H9 (cell line): ENCODE results near the gene TMEM184B. TPM values are rescaled to one million over a fixed set of nuclear protein-coding genes. Genes with fewer than 3 reads are reported as not detected.

ENCODE experiments used
- DNase-seq: peaks from one replicate; pipeline ENCODE4 v3.0.0-alpha.2; 2017
- H2AFZ ChIP-seq: one replicate; pipeline ENCODE4 v1.6.1; 2013; ENCODE audit warnings: mild to moderate bottlenecking, low read length, control low read depth, moderate library complexity
- H2AK5ac ChIP-seq: 2 replicates; pipeline ENCODE4 v1.6.1; 2013; ENCODE audit warnings: low read length, control low read depth, mixed read lengths; ENCODE audit not compliant: insufficient read length
- H2BK120ac ChIP-seq: one replicate; pipeline ENCODE4 v1.6.1; 2013; ENCODE audit warnings: low read depth, mild to moderate bottlenecking, low read length, control low read depth, inconsistent platforms; ENCODE audit not compliant: poor library complexity, severe bottlenecking
- H2BK12ac ChIP-seq: 2 replicates; pipeline ENCODE4 v1.6.1; 2013; ENCODE audit warnings: low read length, control low read depth, mixed read lengths, low read depth; ENCODE audit not compliant: insufficient read length
- H2BK15ac ChIP-seq: 2 replicates; pipeline ENCODE4 v1.6.1; 2013; ENCODE audit warnings: low read depth, low read length, control low read depth
- H2BK20ac ChIP-seq: one replicate; pipeline ENCODE4 v1.6.1; 2013; ENCODE audit warnings: low read depth, mild to moderate bottlenecking, low read length, control low read depth, inconsistent platforms; ENCODE audit not compliant: poor library complexity, severe bottlenecking
- H2BK5ac ChIP-seq: 2 replicates; pipeline ENCODE4 v1.6.1; 2013; ENCODE audit warnings: low read length, control low read depth, mixed read lengths; ENCODE audit not compliant: insufficient read length
- H3K14ac ChIP-seq: 2 replicates; pipeline ENCODE4 v1.6.1; 2013; ENCODE audit warnings: low read length, control low read depth; ENCODE audit not compliant: insufficient read depth
- H3K18ac ChIP-seq: 2 replicates; pipeline ENCODE4 v1.6.1; 2013; ENCODE audit warnings: low read depth, mild to moderate bottlenecking, mixed read lengths, low read length, control low read depth; ENCODE audit not compliant: insufficient read length
- H3K23ac ChIP-seq: 2 replicates; pipeline ENCODE4 v1.6.1; 2013; ENCODE audit warnings: low read length, control low read depth, mixed read lengths, low read depth; ENCODE audit not compliant: insufficient read length
- H3K23me2 ChIP-seq: 2 replicates; pipeline ENCODE4 v1.6.1; 2013; ENCODE audit warnings: low read depth, mild to moderate bottlenecking, mixed read lengths, low read length, control low read depth; ENCODE audit not compliant: insufficient read length, poor library complexity, severe bottlenecking
- H3K27ac ChIP-seq: 2 replicates; pipeline ENCODE4 v1.5.1; 2013; ENCODE audit warnings: low read length, control low read depth, mixed read lengths, low read depth; ENCODE audit not compliant: insufficient read length
- H3K27me3 ChIP-seq: 2 replicates; pipeline ENCODE4 v1.6.1; 2013; ENCODE audit warnings: low read length, control low read depth, inconsistent platforms; ENCODE audit not compliant: insufficient read depth
- H3K4ac ChIP-seq: 2 replicates; pipeline ENCODE4 v1.6.1; 2013; ENCODE audit warnings: low read depth, mild to moderate bottlenecking, control low read depth, inconsistent platforms, low read length, moderate library complexity
- H3K4me1 ChIP-seq: 2 replicates; pipeline ENCODE4 v1.6.1; 2013; ENCODE audit warnings: low read length, control low read depth, inconsistent platforms; ENCODE audit not compliant: insufficient read depth
- H3K4me2 ChIP-seq: 2 replicates; pipeline ENCODE4 v1.6.1; 2013; ENCODE audit warnings: low read length, control low read depth, mixed read lengths; ENCODE audit not compliant: insufficient read length, insufficient read depth
- H3K56ac ChIP-seq: 2 replicates; pipeline ENCODE4 v1.6.1; 2013; ENCODE audit warnings: low read depth, mild to moderate bottlenecking, mixed read lengths, low read length, control low read depth; ENCODE audit not compliant: insufficient read length
- H3K79me1 ChIP-seq: 2 replicates; pipeline ENCODE4 v1.6.1; 2013; ENCODE audit warnings: low read depth, mild to moderate bottlenecking, moderate library complexity, low read length, control low read depth, inconsistent platforms; ENCODE audit not compliant: insufficient read depth, poor library complexity, severe bottlenecking
- H3K79me2 ChIP-seq: 2 replicates; pipeline ENCODE4 v1.6.1; 2013; ENCODE audit warnings: low read length, control low read depth, inconsistent platforms; ENCODE audit not compliant: insufficient read depth
- H3K9ac ChIP-seq: 2 replicates; pipeline ENCODE4 v1.6.1; 2013; ENCODE audit warnings: low read length, control low read depth, mixed read lengths; ENCODE audit not compliant: insufficient read length; ENCODE audit errors: extremely low read depth
- H3K9me3 ChIP-seq: one replicate; pipeline ENCODE4 v1.6.1; 2013; ENCODE audit warnings: low read depth, low read length, inconsistent platforms; ENCODE audit not compliant: control insufficient read depth
- H3T11ph ChIP-seq: one replicate; pipeline ENCODE4 v1.6.1; 2013; ENCODE audit warnings: mild to moderate bottlenecking, low read length, control low read depth, inconsistent platforms
- H4K20me1 ChIP-seq: one replicate; pipeline ENCODE4 v1.6.1; 2013; ENCODE audit not compliant: control insufficient read depth, insufficient read length, insufficient read depth
- H4K5ac ChIP-seq: 2 replicates; pipeline ENCODE4 v1.6.1; 2013; ENCODE audit warnings: low read depth, mild to moderate bottlenecking, mixed read lengths, low read length, control low read depth; ENCODE audit not compliant: insufficient read length
- H4K8ac ChIP-seq: replicated peaks from 2 replicates; pipeline ENCODE4 v1.6.1; 2013; ENCODE audit warnings: low read length, control low read depth, mixed read lengths, low read depth; ENCODE audit not compliant: insufficient read length
- H4K91ac ChIP-seq: 2 replicates; pipeline ENCODE4 v1.6.1; 2013; ENCODE audit warnings: low read depth, mild to moderate bottlenecking, moderate library complexity, mixed read lengths, low read length, control low read depth; ENCODE audit not compliant: insufficient read length
- H3K27ac Mint-ChIP-seq, 3 experiments: 2 replicates in 2 of 3; 3 replicates in 1 of 3; pipeline ENCODE4 v1.8.0; 2020 to 2021; ENCODE audit warnings: mixed read lengths in 3 of 3, mild to moderate bottlenecking in 1 of 3, moderate library complexity in 1 of 3
- H3K27me3 Mint-ChIP-seq: 2 replicates; pipeline ENCODE4 v1.8.0; 2021; ENCODE audit warnings: low read depth, mild to moderate bottlenecking, moderate library complexity, mixed read lengths
- H3K36me3 Mint-ChIP-seq, 3 experiments: 2 replicates in 2 of 3; 3 replicates in 1 of 3; pipeline ENCODE4 v1.8.0; 2020 to 2021; ENCODE audit warnings: low read depth in 3 of 3, mixed read lengths in 3 of 3; ENCODE audit not compliant: insufficient read depth in 1 of 3
- H3K4me1 Mint-ChIP-seq, 2 experiments: 2 replicates each; pipeline ENCODE4 v1.8.0; 2020; ENCODE audit warnings: mixed read lengths in 2 of 2
- H3K4me3 Mint-ChIP-seq, 2 experiments: 2 replicates in 1 of 2; 3 replicates in 1 of 2; pipeline ENCODE4 v1.8.0; 2020 to 2021; ENCODE audit warnings: mild to moderate bottlenecking in 2 of 2, mixed read lengths in 2 of 2, moderate library complexity in 1 of 2
- H3K9me3 Mint-ChIP-seq, 2 experiments: 2 replicates in 1 of 2; 3 replicates in 1 of 2; pipeline ENCODE4 v1.8.0; 2020; ENCODE audit warnings: mild to moderate bottlenecking in 2 of 2, mixed read lengths in 2 of 2, moderate library complexity in 1 of 2
- WGBS: extraction: QIAGEN DNeasy Blood & Tissue Kit; methylation state at CpG from one replicate; pipeline ENCODE4 v1.1.7; 2013; ENCODE audit warnings: missing lambda C conversion rate, low lambda C conversion rate, mixed read lengths; ENCODE audit not compliant: insufficient read length; ENCODE audit errors: extremely low coverage; 5-methylcytosine and 5-hydroxymethylcytosine counted together
- total RNA-seq: library from RNA; stranded (reverse); gene quantifications from 2 replicates; pipeline ENCODE4 v1.2.1, GENCODE V29; 2021
- TF ChIP-seq, protein P1 (sequence below): fragments of 200-600 bp; sonication (generic); conservative IDR thresholded peaks from 3 replicates; pipeline ENCODE4 v1.8.0; 2021; ENCODE audit warnings: antibody characterized with exemption, mild to moderate bottlenecking

Gene TMEM184B
- total RNA-seq, 1 experiment from 2014 or later = 58.5 TPM

DNA sequence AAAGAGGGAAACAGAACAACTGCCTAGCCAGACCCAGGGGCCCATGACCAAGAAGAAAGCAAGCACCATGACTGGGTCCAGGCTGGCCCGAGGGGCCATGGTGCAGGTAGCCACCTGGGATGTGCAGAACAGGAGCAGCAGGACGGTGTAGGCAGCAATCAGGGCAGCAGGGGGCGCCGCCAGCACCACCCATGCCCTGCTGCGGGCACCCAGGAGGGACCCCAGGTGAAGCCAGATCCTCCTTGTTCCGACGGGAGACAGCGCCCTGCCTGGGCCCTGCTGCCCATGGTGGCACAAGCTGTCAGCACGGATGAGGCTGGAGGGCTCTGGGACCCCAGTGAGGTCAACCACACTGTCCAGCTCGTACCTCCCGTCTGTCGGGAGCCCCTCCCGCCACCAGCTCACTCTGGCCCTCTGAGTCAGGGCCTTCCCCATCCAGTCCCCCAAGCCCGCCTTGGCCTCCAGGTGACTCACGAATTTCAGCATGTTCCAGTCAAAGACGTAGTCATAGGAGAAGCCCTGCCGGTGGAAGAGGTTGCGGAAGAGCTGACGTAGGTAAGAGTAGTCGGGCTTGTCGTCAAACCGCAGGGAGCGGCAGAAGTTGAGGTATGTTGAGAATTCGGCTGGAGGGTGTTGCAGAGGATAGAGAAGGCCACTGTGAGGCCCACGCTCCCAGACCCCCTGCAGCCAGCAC, 25.6 kb upstream of the TMEM184B start:
- no peak overlapping the region for H2AK5ac ChIP-seq
- no peak overlapping the region for H3K9ac ChIP-seq
- H3K9me3 Mint-ChIP-seq = no peaks in the 10 kb centered on the region
- no peaks in the 10 kb centered on the region for H3K9me3 ChIP-seq
- no peak overlapping the region for H3K4me3 Mint-ChIP-seq
- no peak overlapping the region for H4K91ac ChIP-seq
- peaks cover 4% of the 10 kb centered on the region for H4K20me1 ChIP-seq
- H2BK120ac ChIP-seq = no peak overlapping the region
- H3K14ac ChIP-seq = no peak overlapping the region
- H2BK12ac ChIP-seq = no peak overlapping the region
- no peak overlapping the region for H2BK5ac ChIP-seq
- H2BK20ac ChIP-seq = no peak overlapping the region
- TF ChIP-seq, protein P1, sequence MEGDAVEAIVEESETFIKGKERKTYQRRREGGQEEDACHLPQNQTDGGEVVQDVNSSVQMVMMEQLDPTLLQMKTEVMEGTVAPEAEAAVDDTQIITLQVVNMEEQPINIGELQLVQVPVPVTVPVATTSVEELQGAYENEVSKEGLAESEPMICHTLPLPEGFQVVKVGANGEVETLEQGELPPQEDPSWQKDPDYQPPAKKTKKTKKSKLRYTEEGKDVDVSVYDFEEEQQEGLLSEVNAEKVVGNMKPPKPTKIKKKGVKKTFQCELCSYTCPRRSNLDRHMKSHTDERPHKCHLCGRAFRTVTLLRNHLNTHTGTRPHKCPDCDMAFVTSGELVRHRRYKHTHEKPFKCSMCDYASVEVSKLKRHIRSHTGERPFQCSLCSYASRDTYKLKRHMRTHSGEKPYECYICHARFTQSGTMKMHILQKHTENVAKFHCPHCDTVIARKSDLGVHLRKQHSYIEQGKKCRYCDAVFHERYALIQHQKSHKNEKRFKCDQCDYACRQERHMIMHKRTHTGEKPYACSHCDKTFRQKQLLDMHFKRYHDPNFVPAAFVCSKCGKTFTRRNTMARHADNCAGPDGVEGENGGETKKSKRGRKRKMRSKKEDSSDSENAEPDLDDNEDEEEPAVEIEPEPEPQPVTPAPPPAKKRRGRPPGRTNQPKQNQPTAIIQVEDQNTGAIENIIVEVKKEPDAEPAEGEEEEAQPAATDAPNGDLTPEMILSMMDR = peak; percentile 79
- no peak overlapping the region for H4K8ac ChIP-seq
- no peak overlapping the region for H3K4ac ChIP-seq
- H3K4me1 ChIP-seq = no peaks in the 10 kb centered on the region
- no peak overlapping the region for H3K23ac ChIP-seq
- no peak overlapping the region for H3K4me2 ChIP-seq
- no peak overlapping the region for H3K27ac ChIP-seq
- H3T11ph ChIP-seq = no peak overlapping the region
- no peaks in the 10 kb centered on the region for H3K27me3 ChIP-seq
- H3K56ac ChIP-seq = no peak overlapping the region
- DNase-seq = peak; percentile 74
- peak overlapping the region in 2 of 3 experiments; percentile 57 to 64; a peak in 4 of 7 replicates for H3K27ac Mint-ChIP-seq
- no CpG with 5 or more reads among the region's 25 CpGs for WGBS
- peaks cover 0 to 13% of the 10 kb centered on the region in 2 experiments; a peak in 2 of 4 replicates for H3K4me1 Mint-ChIP-seq
- H3K79me2 ChIP-seq = peaks cover 2% of the 10 kb centered on the region; the same call in 1 of the 2 replicates
- H2BK15ac ChIP-seq = no peak overlapping the region
- H3K27me3 Mint-ChIP-seq = no peaks in the 10 kb centered on the region
- H4K5ac ChIP-seq = no peak overlapping the region
- no peaks in the 10 kb centered on the region for H3K23me2 ChIP-seq
- H3K36me3 Mint-ChIP-seq = peaks cover 62 to 95% (median 95%) of the 10 kb centered on the region in 3 experiments
- no peak overlapping the region for H2AFZ ChIP-seq
- H3K18ac ChIP-seq = no peak overlapping the region
- no peaks in the 10 kb centered on the region for H3K79me1 ChIP-seq
